ENCODE data around the gene CKS1B. TPM values are rescaled to one million over a fixed set of nuclear protein-coding genes. Genes with fewer than 3 reads are reported as not detected.

The CKS1B gene
- total RNA-seq, 1 experiment from 2014 or later, result 258 TPM

- ChIA-PET CTCF (interaction anchor here (0.6 to 10.3 kb wide), 16 partner anchors 9 to 172 kb away, joined by 3 to 176 read pairs (median 7); partner anchors contain the start of genes ADAM15, KRTCAP2, LENEP and PBXIP1), POLR2A (interaction anchor here (0.8 to 13.0 kb wide), 5 partner anchors 15 to 30 kb away, joined by 3 to 176 read pairs (median 21); partner anchors contain the start of genes CKS1B, FLAD1 and SHC1)
- ATAC-seq (no peak), DNase-seq (ENCODE audit: low spot score) (no peak)
- no peaks in the 10 kb centered on the region for H3K36me3 Mint-ChIP-seq
- TF ChIP-seq NFATC4 (CRISPR knock-in tag; IDR thresholded peaks at IDR 0.05) (no peak), RORB (CRISPR knock-in tag; IDR thresholded peaks at IDR 0.05) (no peak), HMGXB4 (CRISPR knock-in tag; IDR thresholded peaks at IDR 0.05) (no peak), ZNF416 (CRISPR knock-in tag; IDR thresholded peaks at IDR 0.05) (no peak), E2F5 (CRISPR knock-in tag; IDR thresholded peaks at IDR 0.05) (no peak), USF1 (CRISPR knock-in tag; IDR thresholded peaks at IDR 0.05) (no peak), FOXJ3 (CRISPR knock-in tag; IDR thresholded peaks at IDR 0.05; ENCODE audit: borderline replicate concordance) (no peak), PREB (CRISPR knock-in tag; IDR thresholded peaks at IDR 0.05; ENCODE audit: borderline replicate concordance) (no peak), ZBTB21 (CRISPR knock-in tag; IDR thresholded peaks at IDR 0.05; ENCODE audit: borderline replicate concordance) (no peak), TP53 (CRISPR knock-in tag; IDR thresholded peaks at IDR 0.05) (no peak), HMGA2 (CRISPR knock-in tag; IDR thresholded peaks at IDR 0.05) (no peak), ZNF121 (CRISPR knock-in tag; IDR thresholded peaks at IDR 0.05) (no peak), NFE2L1 (CRISPR knock-in tag; IDR thresholded peaks at IDR 0.05) (no peak), NR2C2 (CRISPR knock-in tag; IDR thresholded peaks at IDR 0.05) (no peak), CTCF (IDR thresholded peaks at IDR 0.05) (no peak), ATF6 (CRISPR knock-in tag; IDR thresholded peaks at IDR 0.05) (no peak), CDX4 (CRISPR knock-in tag; IDR thresholded peaks at IDR 0.05; ENCODE audit: borderline replicate concordance) (no peak), ZMAT4 (CRISPR knock-in tag; IDR thresholded peaks at IDR 0.05) (no peak), MAX (CRISPR knock-in tag; IDR thresholded peaks at IDR 0.05) (no peak; the same call in 1 of the 2 replicates), ZNF671 (CRISPR knock-in tag; IDR thresholded peaks at IDR 0.05) (no peak)
- H3K4me1 Mint-ChIP-seq, result peaks cover 34% of the 10 kb centered on the region
- H3K4me3 Mint-ChIP-seq, result peak overlapping the region; percentile 88
- no peaks in the 10 kb centered on the region; the same call in 1 of the 2 replicates for H3K27me3 Mint-ChIP-seq (ENCODE audit: low read depth)
- H3K9me3 Mint-ChIP-seq, result no peaks in the 10 kb centered on the region
- H3K27ac Mint-ChIP-seq, result peak overlapping the region; percentile 63; the same call in 1 of the 2 replicates
Observed at GRCh38 chr1:155001425-155001674, 26.9 kb downstream of the CKS1B start.
